NCI-H446 treated with DMSO at 0.1 percent for 48 hours (cell line): Measurements from ENCODE around the gene NCBP1.

Experiments used
- DNase-seq: peaks from one replicate; lab custom pipeline; 2025; lab: John Stamatoyannopoulos, UW

NCBP1 gene

DNA sequence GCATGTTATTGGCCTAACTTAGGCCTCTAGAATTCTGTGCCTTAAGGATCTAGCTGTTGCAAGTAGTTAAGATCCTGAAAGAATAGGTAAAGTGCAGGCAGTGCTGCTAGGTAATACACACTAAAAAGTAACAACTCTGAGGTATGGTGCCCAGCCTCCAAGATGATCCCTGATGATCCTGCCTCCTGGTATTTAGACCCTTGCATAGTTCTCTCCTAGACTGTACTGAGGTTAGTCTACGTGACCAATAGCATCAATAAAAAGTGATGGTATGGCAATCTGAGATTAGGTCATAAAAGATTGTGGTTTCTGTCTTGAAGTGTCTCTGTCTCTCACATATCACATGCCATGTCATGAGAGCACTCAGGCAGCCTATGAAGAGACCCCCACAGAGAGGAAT lies 9.7 kb upstream of the NCBP1 start:
- no peak for DNase-seq

DNA sequence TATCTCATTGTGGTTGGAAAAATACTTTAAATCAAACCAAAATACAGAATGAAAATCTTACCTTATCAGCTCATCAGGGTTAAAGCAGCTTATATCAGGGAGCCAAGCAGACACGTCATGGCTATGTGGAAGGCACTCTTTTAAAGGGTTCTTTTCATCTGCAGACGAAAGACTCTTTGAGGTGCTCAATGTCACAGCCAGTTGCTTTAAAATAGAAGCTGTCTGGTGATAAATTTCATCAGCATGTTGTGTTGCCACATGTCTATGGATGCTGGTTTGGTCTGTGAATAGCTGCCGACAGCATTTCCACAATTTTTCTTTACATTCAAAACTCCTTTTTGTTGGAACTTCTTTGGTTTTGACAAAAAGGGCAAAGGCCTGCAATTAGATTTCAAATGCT lies 8.0 kb upstream of the NCBP1 start:
- no peak for DNase-seq

DNA sequence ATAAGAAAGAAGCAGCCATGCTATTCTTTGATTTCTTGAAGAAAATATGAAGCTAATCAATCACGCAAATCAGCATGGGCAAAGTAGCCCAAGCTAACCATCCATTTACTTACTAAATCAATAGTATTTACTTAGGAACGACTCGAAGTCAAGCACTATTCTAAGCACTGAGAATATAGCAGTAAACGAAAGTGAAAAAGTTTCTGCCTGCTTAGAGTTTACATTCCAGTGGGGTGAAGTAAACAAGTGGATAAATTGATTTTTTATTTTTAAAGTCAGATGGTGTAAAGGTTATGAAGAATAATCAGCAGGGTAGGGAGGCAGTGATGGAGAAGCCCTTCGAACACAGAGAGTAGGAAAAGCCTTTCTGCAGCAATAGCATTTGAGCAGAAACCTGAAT lies 6.0 kb upstream of the NCBP1 start:
- no peak for DNase-seq

DNA sequence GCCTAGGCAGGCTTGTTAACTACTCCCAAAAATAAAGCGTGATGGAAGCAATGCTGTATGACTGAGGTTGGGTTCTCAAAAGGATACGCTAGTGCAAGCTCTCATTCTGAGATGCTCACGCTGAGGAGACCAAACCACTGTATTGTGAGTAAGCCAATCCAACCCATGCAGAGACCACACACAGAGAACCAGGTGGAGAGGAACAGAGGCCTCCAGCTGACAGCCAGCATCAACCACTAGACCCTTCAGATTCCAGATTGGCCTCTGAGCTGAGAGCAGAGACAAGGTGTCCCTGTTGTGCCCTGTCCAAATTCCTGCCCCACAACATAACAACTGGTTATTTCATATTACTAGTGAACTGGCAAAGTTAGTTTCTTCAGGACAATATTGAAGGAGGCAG lies 5.0 kb upstream of the NCBP1 start:
- no peak for DNase-seq

DNA sequence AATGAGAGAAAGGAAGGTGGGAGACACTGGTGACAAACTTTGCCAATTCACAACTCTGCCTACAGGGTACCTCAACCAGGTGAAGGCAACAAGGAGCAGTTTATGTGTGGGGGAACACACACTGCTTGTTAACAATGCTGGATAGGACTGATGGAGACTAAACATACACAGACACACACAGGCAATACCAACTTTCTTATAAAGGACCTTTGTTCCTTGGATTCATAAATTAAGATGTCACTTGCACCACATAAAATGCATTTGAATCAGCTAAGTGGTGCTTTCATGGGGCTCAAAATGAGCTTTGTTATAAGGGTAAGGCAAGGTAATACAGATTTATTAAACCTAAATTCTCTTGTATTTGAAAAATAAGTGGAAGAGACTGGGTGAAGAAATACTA lies 4.5 kb upstream of the NCBP1 start:
- no peak for DNase-seq

DNA sequence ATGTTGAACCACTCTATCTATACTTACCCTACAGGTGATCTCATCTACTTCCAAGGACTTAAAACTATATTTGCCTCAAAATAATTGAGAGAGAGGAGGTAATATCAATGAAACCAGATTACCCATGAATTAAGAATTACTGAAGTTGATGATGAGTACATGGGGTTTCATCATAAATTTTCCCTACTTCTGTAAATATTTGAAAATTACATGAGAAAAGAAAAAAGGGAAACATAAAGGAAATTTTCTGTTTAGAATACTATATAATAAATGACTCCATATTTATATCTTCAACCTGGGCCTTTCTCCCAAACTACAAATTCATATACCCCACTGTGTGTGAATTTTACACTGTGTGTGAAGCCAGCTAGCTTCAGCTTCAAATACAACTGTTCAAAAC lies 3.0 kb upstream of the NCBP1 start:
- DNase-seq, result no peak

DNA sequence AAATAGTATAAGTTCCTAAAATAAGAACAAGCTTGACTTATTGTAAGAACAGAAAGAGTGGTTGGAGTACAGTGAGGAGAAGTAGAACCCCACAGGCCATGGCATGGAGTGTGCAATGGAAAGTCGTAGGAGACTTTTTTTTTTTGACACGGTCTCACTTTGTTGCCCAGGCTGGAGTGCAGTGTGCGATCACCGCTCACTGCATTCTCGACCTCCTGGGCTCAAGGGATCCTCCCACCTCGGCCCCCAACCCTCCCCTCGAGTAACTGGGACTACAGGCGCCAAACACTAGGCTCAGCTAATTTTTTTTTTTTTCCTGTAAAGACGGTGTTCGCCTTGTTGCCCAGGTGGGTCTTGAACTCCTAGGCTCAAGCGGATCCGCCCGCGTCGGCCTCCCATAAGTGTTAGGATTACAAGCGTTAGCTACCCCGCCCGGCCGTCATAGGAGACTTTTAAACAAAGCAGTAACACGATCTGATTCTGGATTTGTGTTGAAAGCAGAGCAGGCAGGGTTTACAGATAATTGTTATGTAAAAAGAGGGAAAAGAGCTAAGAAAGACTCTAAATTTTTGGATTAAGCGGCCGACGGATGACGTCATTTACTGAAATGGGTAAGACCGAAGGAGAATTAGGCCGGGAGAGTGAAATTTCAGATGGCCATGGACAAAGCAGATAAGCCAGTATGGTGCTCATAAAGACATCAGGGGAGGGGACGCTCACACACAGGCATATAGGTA lies 1.2 kb upstream of the NCBP1 start:
- peak; percentile 55 for DNase-seq

DNA sequence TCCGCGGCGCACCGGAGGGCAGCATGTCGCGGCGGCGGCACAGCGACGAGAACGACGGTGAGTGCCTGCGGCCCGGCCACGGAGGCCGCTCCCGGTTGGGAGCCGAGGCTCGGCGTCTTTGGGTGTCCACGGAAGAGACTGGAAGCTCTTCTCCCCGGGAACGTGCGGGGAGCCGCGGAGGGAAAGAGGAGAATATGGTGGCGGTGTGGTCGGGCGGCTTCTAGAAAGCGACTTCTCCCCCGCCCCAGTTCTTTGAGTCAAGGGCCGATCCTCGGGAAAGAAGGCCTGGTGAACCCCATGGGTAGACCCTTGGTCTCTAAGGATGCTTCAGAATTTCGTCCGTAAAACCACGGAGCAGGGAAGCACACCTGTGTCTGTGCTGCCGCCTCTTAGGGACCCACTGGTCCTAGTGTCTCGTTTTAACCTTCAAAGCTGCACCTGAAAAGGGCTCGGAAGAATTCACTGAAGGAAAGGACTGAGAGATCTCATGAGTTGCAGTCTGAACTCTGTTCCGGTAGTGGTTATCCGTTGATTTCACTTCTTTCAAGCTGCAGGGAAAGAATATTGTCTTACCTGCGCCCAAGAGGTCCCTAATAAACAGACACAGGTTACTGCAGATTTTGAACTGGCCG lies 354 bp downstream of the NCBP1 start:
- DNase-seq, result no peak

DNA sequence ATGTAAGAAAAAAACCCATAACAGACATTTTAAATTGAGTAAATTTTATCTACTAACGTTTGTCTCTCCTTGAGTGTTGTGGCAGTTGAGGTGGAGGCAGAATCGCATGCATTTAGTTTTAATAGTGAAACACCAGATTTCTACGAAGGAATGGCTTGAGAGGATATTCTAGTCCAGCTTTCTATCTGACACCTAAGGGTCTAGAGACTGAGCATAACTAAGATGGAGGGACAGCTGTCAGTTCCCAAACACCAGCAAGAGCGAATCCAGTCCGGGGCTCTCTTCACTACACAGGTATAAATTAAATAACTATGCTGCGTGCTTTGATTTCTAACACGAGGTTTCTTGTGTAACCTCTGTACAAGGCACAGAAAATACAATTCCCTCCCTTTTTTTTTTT lies 1.4 kb downstream of the NCBP1 start:
- no peak for DNase-seq

DNA sequence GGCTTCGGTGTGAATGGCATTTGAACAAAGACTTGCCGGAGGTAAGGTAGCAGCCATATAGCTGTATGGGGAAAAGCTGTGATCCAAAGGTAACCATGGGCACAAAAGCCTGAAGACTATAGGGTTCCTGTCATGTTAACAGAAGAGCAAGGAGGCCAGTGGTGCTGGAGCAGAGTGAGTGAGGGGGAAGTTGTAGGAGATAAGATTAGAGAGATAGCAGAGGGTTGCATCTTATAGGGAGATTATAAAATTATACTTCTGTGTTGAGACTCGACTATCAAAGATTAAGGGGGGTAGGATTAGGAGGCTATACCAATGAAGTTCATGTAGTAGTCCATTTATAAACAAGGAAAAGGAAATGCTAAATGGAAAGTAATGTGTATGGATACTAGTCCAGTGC lies 3.3 kb downstream of the NCBP1 start:
- no peak for DNase-seq

DNA sequence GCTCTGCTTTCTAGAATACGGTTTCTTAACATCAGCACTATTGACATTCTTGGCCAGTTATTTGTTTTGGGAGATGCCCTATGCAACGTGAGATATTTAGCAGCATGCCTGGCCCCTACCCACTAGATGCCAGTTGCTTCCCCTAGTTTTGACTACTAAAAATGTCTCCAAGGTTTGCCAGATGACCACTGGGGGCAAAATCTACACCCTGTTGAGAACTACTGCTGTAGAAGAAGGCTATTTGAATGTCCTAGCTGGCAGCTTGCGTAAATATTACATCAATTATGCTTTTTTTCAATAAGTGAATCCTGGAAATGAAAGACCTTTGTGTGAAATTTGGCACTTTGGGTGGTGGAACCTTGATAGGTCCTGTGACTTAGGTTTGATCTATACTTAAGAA lies 5.0 kb downstream of the NCBP1 start:
- DNase-seq, result no peak

DNA sequence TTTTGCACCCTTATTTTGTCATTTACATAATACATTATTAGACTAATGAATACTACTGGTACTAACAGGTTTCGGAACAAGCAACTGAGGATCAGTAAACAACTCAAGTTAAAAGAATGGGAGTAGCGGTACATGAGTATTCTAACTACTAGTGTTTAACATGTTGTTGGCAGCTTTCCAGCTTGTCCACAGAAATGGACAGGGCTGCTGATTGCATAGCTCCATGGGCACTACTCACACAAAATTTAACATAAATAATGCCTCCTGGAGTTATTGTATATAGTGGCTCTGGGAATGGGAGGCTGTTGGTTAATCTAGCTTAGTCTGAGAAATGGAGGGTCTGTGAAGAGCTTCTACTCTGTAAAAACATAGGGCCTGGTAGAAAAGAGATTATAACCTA lies 6.7 kb downstream of the NCBP1 start:
- no peak for DNase-seq

DNA sequence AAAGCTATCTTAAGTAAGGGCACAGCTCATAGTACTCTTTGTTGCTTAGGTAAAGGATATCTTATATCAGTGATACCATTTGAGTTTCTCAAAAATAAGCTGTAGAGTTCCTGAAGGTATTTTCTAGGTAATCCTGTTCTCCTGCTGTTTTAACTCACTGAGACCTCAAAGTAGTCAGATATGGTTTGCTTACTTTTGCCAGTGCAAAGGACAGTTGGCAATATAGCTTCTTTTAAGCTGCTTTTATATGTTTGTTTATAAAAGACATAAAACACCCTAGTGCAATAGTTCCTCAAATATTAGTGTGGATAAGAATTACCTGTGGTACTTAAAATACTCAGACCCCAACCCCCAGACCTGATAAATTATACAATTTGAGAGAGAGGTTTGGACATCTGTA lies 12.1 kb downstream of the NCBP1 start:
- no peak for DNase-seq

DNA sequence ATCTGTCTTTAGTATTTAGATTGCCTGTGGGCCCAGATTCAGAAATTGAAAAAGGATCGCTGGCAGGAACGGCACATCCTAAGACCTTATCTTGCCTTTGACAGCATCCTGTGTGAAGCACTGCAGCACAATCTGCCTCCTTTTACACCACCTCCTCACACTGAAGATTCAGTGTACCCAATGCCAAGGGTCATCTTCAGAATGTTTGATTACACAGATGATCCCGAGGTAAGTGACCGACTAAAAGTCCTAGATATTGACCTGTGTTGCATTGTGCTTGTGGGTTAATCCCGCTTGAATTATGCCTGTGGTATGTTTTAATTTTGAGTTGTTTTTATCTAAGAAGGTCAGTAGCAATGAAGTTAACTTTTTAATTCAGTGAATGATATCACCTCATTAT lies 14.4 kb downstream of the NCBP1 start:
- DNase-seq, result no peak

DNA sequence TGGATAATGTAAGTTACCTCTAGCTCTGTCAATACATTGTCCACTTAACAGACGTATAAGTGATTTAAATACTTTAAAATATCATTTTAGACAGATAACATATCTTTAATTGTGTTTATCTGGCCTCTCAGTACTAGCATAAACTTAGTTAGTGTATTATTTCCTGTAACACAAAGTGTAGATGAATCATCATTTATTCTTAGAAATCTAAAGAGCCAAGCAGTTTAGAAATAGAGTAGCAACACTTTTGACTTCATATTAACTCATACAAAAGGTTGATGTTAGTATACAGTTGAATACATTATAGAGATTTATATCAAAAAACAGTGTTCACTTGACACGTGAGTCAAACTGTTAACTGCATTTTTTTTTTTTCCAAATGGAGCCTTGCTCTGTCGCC lies 18.0 kb downstream of the NCBP1 start:
- no peak for DNase-seq

DNA sequence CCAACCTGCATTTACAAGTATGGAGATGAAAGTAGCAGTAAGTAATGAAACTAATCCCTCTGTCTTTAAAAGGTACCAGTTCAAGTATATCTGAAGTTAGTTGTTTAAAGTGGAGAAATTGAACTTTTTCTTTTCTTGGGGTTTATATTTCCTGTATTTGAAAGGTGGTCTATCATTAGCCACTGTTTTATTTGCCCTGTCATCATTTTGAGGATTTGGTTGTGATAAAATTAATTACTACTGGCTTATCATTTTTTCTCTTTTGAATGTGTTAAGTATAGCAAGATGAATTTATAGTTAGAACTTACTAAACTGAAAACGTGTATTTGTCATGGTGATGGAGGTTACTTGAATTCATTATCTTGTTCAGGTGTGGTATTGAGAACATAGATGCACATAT lies 25.1 kb downstream of the NCBP1 start:
- DNase-seq, result no peak

DNA sequence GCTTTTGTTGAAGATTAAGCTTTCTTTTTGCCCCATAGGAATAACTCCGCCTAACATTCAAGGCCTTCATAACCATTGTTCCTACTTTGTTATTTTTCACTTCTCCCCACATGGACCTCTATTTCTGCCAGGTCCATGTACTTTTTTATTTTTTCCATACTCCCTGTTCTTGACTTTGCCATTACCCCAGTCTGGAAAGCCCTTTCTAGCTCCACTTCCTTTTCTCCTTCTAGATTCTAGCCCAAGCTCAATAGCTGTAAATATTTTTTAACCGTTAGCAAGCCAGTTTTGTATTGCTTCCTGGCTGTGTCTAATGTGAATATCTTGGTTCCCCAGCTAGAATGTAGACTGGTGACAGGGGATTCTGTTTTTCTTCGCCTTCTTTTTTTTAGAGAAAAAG lies 26.1 kb downstream of the NCBP1 start:
- DNase-seq, result no peak

DNA sequence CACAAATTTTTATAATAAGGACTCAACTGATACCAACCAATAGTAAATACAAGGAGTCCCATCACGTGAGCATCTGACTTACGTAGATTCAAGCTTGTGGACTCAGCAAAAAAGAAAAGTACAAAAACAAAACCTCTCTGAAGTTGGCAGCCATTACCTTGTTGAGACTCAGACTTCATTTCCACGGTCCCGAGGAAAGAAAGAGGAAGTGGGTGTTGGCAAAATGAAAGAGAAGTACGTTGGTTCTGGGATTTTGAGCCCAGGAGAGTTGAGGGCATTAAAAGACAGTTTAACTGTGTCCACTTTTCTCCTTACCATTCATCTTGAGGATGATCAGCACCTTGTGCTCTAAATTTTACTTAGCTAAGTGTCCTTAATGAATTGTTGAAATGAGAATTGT lies 26.7 kb downstream of the NCBP1 start:
- no peak for DNase-seq

DNA sequence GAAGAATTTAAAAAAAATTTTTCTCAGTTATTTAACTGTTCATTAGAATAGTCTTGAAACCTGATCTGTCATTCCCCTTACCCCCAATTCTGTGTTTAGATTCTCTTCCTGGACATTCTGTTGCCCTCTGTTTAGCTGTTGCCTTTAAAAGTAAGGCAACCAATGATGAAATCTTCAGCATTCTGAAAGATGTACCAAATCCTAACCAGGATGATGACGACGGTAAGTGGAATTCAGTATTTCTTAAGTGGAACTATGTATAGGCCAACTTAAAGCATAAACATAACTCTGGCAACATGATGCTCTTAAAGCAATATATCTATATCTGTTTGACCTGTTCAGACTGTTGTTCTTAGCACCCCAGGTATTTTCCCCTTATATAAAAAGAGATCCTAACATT lies 27.2 kb downstream of the NCBP1 start:
- DNase-seq, result no peak

DNA sequence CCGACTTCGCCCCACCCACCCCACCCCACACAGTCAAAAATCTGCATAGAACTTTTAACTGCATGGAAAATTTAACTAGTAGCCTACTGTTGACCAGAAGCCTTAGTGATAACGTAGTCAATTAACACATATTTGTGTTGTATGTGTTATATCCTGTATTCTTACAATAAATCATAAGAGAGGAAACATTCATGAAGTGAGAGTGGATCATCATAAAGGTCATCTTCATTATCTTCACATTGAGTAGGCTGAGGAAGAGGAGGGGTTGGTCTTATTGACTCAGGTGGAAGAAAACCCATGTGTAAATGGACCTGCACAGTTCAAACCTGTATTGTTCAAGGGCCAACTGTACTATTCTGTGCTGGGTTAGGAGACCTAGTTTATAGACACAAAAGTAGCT lies 32.1 kb downstream of the NCBP1 start:
- no peak for DNase-seq

DNA sequence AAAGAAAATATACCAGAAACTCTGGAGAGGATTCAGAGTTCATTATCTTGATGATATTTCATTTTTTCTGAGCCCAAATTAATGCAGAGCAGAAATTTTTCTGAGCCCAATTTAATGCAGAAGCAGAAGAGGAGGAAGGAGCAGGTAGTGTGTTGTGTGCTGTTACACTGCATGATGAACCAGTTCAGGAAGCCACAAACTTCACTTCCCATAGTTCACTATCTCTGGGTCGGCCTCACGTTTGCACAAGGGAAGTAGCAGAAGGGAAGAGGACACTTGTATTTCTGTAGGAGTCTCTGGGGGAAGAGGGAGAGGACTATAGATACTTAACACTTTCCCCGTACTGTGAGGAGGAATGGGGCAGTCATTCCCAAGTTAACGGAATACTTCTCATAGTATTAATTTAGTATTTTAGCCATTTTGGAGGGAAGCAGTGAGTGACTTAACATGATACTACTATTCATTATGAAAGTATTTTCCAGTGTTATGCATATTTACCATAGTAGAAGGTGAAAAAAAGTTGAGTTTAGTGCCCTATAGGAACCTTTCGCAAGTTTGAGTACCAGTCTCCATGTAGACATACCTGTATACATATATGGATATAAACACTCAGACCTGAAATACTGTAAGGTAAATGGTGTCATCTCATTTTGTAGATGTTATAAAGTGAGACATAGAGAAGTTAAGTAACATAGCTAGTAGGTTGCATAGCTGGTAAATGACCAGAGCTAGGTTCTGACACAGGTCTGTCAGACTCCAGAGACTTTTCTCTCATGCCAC lies 33.5 kb downstream of the NCBP1 start:
- DNase-seq, result no peak

DNA sequence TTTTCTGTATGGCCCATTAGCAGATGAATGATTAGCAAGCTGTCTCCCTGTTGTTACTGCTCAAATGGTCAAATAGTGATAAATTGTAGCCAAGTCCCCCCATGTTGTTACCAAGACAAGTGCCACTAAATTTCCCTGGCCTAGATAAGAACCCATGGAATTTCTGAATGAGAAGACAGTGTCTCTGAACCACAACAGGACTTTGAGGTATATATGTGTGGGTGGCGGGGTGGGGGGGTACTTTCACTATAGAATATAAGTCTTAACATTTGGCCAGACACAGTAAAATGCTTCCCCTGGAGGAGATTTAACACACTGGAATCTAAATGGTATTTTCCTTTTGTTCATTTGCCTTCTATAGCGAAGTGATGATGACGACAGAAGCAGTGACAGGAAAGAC lies 34.9 kb downstream of the NCBP1 start:
- no peak for DNase-seq

DNA sequence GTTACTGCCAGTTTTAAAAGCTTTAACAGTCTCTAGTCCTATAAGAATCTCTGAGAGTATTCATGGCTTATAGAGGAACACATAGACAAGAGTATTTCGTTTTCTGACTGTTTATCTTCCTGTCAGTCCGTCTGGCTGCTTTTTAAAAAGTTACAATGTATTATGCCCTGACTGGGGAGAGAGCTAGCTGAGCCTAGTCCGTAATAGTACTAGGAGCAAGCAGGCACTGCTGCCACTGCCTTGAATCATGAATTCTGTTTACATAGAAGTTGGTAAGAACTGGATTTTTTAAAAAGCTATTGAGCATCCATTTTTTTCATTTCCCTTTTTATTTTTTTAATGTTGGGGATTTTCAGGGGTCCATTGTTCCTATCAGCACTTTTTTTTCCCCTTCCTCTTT lies 37.0 kb downstream of the NCBP1 start:
- DNase-seq, result no peak
